LNCAP (cell line): ENCODE data around the gene ANAPC2.

ENCODE experiments used
- TF ChIP-seq, protein P1 (sequence below): fragments of 450-650 bp; IDR thresholded peaks from 2 replicates; pipeline ENCODE4 v1.5.1; 2017; ENCODE audit warnings: mild to moderate bottlenecking

ANAPC2 gene

DNA sequence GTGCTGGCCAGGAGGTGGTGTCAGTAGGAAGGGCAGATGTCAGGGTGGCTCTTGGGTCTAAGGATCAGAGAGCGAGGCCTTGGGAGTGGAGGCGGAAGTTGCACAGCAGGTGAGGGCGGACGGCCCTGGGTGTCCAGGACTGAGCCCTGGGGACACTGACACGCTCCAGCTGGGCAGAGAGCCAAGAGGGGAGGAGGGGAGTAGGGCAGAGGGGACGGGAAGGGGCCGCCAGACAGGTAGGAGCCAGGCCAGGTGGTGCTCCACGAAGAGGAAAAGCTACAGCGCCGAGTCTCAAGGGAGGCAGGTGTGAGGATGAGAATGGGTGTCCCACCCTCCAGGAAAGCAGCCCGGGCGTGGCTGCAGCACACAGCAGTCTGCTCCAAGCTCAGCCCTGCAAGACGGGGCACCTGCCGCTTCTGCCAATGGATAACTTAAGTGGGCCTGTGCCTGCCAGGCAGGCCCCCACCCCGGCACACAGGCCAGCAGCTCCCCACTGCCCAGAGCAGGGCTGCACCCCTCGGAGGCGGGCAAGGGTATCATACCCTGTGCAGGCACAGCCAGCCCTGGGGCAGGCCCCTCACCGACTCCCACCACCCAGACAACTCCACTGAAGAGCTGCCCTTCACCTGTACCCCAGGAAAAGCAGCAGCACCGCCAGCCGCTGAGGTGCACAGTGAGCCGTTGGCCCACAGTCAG is 7.3 kb upstream of the ANAPC2 start:
- TF ChIP-seq, protein P1, sequence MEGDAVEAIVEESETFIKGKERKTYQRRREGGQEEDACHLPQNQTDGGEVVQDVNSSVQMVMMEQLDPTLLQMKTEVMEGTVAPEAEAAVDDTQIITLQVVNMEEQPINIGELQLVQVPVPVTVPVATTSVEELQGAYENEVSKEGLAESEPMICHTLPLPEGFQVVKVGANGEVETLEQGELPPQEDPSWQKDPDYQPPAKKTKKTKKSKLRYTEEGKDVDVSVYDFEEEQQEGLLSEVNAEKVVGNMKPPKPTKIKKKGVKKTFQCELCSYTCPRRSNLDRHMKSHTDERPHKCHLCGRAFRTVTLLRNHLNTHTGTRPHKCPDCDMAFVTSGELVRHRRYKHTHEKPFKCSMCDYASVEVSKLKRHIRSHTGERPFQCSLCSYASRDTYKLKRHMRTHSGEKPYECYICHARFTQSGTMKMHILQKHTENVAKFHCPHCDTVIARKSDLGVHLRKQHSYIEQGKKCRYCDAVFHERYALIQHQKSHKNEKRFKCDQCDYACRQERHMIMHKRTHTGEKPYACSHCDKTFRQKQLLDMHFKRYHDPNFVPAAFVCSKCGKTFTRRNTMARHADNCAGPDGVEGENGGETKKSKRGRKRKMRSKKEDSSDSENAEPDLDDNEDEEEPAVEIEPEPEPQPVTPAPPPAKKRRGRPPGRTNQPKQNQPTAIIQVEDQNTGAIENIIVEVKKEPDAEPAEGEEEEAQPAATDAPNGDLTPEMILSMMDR = no peak

DNA sequence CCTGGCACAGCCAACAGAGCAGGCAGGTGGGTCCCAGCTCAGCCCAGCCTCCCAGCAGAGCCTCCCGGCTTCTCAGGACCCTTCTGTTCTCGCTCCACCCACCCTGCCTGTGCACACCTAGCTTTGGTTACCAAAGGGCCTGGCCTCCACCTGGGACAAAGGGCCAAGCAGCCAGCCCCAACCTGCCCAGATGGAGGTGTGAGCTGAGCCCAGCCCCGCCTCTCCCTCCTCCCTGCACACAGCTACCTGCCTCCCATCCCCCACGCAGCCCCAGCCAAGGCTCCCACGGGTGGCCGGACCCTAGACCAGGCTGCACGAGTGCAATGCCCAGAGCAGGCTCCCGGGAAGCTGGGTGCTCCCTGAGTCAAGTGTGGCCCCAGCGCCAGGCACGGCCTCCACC is 6.5 kb upstream of the ANAPC2 start:
- TF ChIP-seq, protein P1 = no peak

DNA sequence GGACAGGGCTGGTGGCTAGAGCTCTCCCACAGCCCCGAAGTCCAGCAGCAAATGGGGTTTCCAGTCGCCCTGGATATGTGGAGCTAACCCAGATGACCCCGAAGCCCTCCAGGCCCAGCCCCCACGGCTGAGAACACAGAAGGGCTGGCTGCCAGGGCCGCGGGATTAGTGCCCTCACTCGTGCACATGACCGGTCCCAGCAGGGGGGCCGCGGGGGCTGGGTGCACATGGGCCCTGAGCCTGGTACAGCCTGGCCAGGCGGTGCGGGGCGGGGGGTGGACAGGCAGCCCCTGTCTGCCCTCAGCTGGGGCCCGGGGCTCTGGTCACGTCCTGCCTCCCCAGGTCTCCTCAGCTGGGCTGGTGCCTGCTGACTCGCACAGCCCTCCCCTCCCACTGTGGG is 6.0 kb upstream of the ANAPC2 start:
- TF ChIP-seq, protein P1 = no peak

DNA sequence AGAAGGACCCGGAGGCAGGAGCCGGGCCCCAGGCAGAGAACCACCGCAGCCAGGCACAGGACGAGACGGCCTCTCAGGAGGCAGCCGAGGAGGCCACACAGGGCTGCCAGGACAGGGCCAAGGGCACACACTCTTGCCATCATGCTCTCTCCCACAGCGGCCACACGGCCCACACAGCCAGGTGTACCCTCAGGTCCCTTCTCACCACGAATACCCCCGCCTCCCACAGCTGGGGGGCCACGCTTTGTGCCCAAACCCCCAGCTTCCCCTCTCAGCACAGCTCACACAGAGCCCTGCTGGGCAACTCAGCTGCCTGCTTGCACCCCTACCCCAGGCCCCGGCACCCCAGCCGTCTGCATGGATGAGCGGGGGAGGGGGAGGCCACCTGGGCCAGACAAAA is 5.4 kb upstream of the ANAPC2 start:
- TF ChIP-seq, protein P1 = no peak

DNA sequence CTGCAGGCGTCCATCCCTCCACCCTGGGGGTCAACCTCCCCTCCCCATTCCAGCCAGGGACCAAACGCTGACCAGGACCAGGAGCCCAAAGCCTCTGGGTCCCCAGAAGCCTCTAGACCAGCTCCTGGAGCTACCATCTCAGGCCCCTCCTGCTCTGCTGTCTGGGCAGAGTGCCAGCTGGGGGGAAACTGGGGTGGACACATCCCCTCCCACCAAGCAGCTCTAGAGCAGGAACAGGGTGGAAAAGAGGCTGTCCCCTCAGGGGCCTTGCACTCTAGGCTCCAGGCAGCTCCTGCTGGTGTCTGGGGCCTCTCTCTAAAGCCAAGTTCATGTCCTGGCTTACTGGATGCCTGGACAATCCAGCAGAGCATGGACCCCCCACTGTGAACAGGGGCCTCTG is 4.5 kb upstream of the ANAPC2 start:
- TF ChIP-seq, protein P1 = no peak

DNA sequence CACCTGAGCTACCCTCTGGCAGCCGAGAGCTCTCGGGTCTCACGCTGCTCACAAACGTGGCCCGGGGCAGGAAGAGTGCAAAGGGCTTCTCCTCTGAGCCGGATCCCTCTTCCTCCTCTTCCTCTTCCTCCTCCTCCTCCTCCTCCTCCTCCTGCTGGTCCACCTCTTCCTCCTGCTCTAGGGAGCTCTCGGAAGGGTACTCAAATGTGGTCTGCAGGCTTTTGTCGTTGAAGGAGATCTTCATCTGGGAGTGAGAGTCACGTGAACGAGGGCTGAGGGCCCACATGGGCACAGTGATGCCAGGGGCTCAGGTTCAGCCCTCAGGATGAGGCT is 4.1 kb upstream of the ANAPC2 start:
- TF ChIP-seq, protein P1 = no peak

DNA sequence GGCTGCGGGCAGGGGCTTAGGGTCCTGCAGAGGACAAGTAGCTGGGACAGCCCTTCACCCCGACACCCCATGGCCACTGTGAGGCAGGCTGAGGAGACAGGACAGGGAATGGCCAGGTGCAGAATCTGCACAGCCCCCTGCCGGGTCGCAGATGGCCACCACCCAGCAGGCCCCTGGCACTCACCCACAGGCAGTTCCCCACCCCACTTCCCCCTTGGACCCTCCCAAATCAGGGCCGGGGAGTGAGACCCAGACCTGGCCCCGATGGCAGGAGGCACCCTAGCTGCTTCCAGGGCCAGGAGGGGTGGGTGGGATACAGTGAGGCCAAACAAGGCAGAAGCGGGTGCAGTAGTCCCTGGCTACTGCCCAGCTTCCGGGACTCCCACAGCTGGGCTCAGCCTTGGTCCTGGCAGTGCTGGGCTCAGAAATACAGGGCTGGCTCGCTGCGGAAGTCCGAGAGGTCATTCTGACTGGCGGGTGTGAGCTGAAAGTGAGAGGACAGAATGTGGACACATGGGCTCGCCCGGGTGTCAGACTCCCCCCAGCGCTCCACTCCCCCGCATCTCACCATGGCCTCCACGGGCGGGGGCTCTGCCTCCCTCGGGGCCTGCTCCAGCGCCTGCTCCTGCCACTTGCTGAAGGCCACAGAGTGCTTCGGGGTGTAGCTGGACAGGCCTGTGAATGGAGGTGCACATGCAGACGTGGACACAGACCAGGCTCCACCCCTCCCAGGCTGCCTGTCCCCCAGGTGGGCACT is 3.5 kb upstream of the ANAPC2 start:
- TF ChIP-seq, protein P1 = no peak
